Measurements from ENCODE around the gene PLAGL2. TPM values are rescaled to one million over a fixed set of nuclear protein-coding genes. Genes with fewer than 3 reads are reported as not detected.
A peak's percentile ranks its signal among the peaks of the same experiment; 100 is the strongest.

PLAGL2 gene
- total RNA-seq, 1 experiment from 2014 or later = 96.1 TPM

DNA sequence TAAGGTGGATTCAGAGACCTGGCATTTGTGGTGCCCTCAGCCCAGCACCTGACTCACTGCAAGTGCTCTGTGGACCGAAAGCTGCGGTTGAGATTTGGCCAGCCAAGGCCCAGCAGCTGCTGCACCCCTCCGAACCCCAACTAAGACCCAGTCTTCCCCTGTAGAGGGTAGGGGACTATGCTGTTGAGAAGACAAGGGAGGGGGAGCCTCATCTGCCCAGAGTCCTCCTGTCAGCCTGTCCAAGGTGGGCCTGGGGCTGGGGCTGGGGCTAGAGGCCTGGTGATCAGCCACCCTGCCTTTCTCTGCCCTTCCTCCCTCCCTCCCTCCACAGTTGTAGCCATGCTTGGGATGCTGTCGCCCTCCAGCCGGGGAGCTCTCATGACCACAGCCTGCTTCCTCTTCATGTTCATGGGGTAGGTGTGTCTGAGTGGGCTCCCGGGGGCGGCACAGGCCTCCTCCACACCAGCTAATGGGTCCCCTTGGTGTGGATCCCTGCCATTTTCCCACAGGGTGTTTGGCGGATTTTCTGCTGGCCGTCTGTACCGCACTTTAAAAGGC, 57.2 kb downstream of the PLAGL2 start:
- H3K4me3 Mint-ChIP-seq (ENCODE audit: unreplicated experiment) = no peak overlapping the region
- TF ChIP-seq, protein P1, sequence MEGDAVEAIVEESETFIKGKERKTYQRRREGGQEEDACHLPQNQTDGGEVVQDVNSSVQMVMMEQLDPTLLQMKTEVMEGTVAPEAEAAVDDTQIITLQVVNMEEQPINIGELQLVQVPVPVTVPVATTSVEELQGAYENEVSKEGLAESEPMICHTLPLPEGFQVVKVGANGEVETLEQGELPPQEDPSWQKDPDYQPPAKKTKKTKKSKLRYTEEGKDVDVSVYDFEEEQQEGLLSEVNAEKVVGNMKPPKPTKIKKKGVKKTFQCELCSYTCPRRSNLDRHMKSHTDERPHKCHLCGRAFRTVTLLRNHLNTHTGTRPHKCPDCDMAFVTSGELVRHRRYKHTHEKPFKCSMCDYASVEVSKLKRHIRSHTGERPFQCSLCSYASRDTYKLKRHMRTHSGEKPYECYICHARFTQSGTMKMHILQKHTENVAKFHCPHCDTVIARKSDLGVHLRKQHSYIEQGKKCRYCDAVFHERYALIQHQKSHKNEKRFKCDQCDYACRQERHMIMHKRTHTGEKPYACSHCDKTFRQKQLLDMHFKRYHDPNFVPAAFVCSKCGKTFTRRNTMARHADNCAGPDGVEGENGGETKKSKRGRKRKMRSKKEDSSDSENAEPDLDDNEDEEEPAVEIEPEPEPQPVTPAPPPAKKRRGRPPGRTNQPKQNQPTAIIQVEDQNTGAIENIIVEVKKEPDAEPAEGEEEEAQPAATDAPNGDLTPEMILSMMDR (IDR thresholded peaks at IDR 0.05; ENCODE audit: insufficient read depth in 1 of 2, low read depth in 1 of 2, low read length in 1 of 2, severe bottlenecking in 1 of 2, unreplicated experiment in 1 of 2) = no peak
- CTCF ChIA-PET = no interaction called here
- POLR2A ChIA-PET = no interaction called here
- intact Hi-C loops (cut with micrococcal nuclease; ENCODE audit: unreplicated experiment) = no loop called here
- H3K4me1 ChIP-seq = peaks cover 6% of the 10 kb centered on the region
- no TSS peak for BruUV-seq (replicated peaks)
- no peaks in the 10 kb centered on the region for H3K9me3 ChIP-seq
- H3K36me3 ChIP-seq (ENCODE audit: control insufficient read depth, insufficient read depth, low read length) = peaks cover 30% of the 10 kb centered on the region
- H3K27me3 ChIP-seq (replicated peaks; ENCODE audit: control insufficient read depth, insufficient read depth, low read length) = no peaks in the 10 kb centered on the region
- H3K4me1 Mint-ChIP-seq (ENCODE audit: low read depth, unreplicated experiment) = peaks cover 8% of the 10 kb centered on the region
- no peak overlapping the region for H3K4me3 ChIP-seq (ENCODE audit: low read depth, low read length)
- H3K27ac Mint-ChIP-seq (ENCODE audit: unreplicated experiment) = no peak overlapping the region
- H3K36me3 Mint-ChIP-seq (ENCODE audit: insufficient read depth, unreplicated experiment) = peaks cover 87% of the 10 kb centered on the region
- DNase-seq = no peak
- H3K9me3 Mint-ChIP-seq (ENCODE audit: unreplicated experiment) = no peaks in the 10 kb centered on the region
- H3K27me3 Mint-ChIP-seq (ENCODE audit: insufficient read depth, unreplicated experiment) = no peaks in the 10 kb centered on the region

DNA sequence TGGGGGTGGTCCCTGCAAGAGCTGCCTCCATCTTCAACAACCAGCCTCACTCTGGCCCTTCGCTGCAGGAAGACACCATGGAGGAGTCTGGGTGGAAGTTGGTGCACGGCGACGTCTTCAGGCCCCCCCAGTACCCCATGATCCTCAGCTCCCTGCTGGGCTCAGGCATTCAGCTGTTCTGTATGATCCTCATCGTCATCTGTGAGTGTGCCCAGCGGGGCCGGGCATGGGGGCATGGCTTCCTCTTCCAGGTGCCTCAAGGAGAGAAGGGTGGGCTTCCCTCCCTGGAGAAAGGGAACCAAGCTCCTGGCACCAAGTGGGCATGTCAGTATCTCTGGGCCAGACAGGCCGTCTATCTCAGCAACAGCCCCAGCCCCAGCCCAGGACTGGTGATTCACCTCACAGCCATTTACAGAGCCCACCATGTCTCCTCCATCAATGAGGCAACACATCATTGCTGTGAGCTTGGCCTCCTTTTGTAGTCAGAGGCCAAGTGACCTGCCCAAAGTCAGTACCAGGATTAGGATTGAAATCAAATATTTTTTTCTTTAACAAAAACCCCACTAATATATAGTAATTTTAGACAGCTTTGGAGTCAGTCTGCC, 57.9 kb downstream of the PLAGL2 start:
- no peak overlapping the region for H3K4me3 Mint-ChIP-seq (ENCODE audit: unreplicated experiment)
- H3K9me3 Mint-ChIP-seq (ENCODE audit: unreplicated experiment) = no peaks in the 10 kb centered on the region
- Histone ChIP-seq H3K9me3 (no peaks in the 10 kb centered on the region), H3K4me3 (ENCODE audit: low read depth, low read length) (no peak overlapping the region), H3K4me1 (peaks cover 6% of the 10 kb centered on the region), H3K36me3 (ENCODE audit: control insufficient read depth, insufficient read depth, low read length) (peaks cover 32% of the 10 kb centered on the region), H3K27me3 (replicated peaks; ENCODE audit: control insufficient read depth, insufficient read depth, low read length) (no peaks in the 10 kb centered on the region)
- no peaks in the 10 kb centered on the region for H3K27me3 Mint-ChIP-seq (ENCODE audit: insufficient read depth, unreplicated experiment)
- ChIA-PET CTCF (no interaction called here), POLR2A (no interaction called here)
- peaks cover 93% of the 10 kb centered on the region for H3K36me3 Mint-ChIP-seq (ENCODE audit: insufficient read depth, unreplicated experiment)
- H3K27ac Mint-ChIP-seq (ENCODE audit: unreplicated experiment) = no peak overlapping the region
- TF ChIP-seq, protein P1 (IDR thresholded peaks at IDR 0.05; ENCODE audit: insufficient read depth in 1 of 2, low read depth in 1 of 2, low read length in 1 of 2, severe bottlenecking in 1 of 2, unreplicated experiment in 1 of 2) = no peak
- no peak for DNase-seq
- no TSS peak for BruUV-seq (replicated peaks)
- intact Hi-C loops (cut with micrococcal nuclease; ENCODE audit: unreplicated experiment) = no loop called here
- H3K4me1 Mint-ChIP-seq (ENCODE audit: low read depth, unreplicated experiment) = peaks cover 8% of the 10 kb centered on the region

DNA sequence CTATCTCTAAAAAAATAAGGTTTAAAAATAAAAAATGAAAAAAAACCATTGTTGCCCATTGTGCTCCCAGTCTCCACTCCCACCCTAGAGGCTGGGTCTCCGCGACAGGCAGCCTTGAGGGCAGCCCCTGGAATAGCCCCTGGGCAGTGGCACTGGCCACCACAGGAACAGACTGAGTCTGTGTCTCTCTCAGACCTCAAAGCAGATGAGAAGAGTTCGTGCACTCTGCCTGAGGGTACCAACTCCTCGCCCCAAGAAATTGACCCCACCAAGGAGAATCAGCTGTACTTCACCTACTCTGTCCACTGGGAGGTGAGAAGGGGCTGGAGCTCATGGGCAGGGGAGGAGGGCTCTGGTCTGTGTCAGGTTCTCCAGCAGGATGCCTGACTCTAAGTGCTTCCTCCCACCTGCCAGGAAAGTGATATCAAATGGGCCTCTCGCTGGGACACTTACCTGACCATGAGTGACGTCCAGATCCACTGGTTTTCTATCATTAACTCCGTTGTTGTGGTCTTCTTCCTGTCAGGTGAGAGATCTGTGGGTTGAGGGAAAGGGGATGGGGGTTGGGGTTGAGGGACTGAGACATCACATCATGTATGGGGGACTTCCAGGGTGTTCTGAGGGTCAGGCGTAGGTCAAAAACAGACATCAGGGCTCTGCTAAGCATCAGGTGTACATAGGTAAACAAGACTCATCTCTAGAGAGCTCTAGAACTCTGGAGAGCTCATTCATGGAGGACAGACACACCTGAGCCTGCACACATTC, 62.5 kb downstream of the PLAGL2 start:
- intact Hi-C loops (cut with micrococcal nuclease; ENCODE audit: unreplicated experiment) = no loop called here
- Mint-ChIP-seq H3K4me1 (ENCODE audit: low read depth, unreplicated experiment) (no peaks in the 10 kb centered on the region), H3K4me3 (ENCODE audit: unreplicated experiment) (no peak overlapping the region), H3K36me3 (ENCODE audit: insufficient read depth, unreplicated experiment) (peaks cover 96% of the 10 kb centered on the region), H3K27me3 (ENCODE audit: insufficient read depth, unreplicated experiment) (no peaks in the 10 kb centered on the region), H3K27ac (ENCODE audit: unreplicated experiment) (no peak overlapping the region), H3K9me3 (ENCODE audit: unreplicated experiment) (no peaks in the 10 kb centered on the region)
- BruUV-seq (replicated peaks) = no TSS peak
- peak in 1 of 2 experiments; percentile 30 for DNase-seq
- Histone ChIP-seq H3K4me3 (ENCODE audit: low read depth, low read length) (no peak overlapping the region), H3K27me3 (replicated peaks; ENCODE audit: control insufficient read depth, insufficient read depth, low read length) (no peaks in the 10 kb centered on the region), H3K36me3 (ENCODE audit: control insufficient read depth, insufficient read depth, low read length) (peaks cover 17% of the 10 kb centered on the region), H3K4me1 (no peaks in the 10 kb centered on the region), H3K9me3 (no peaks in the 10 kb centered on the region)
- POLR2A ChIA-PET = no interaction called here
- TF ChIP-seq, protein P1 (IDR thresholded peaks at IDR 0.05; ENCODE audit: insufficient read depth in 1 of 2, low read depth in 1 of 2, low read length in 1 of 2, severe bottlenecking in 1 of 2, unreplicated experiment in 1 of 2) = no peak
- CTCF ChIA-PET = no interaction called here
